Endothelial cell of umbilical vein (primary cell): ENCODE data around the gene ZFPM1.

Experiments used
- CTCF ChIP-seq, 2 donors: IDR thresholded peaks; 1 replicate in 1 of 2; 2 replicates in 1 of 2; pipeline ENCODE4 v1.5.1; 2011; ENCODE audit warnings: low read length in 2 of 2, mild to moderate bottlenecking in 2 of 2, moderate library complexity in 2 of 2, control low read depth in 1 of 2, inconsistent platforms in 1 of 2, low read depth in 1 of 2; ENCODE audit not compliant: insufficient read depth in 1 of 2; ENCODE audit errors: extremely low read depth in 1 of 2
- JUN ChIP-seq: IDR thresholded peaks from 2 replicates; pipeline ENCODE4 v1.6.1; 2011; ENCODE audit warnings: borderline replicate concordance, low read depth; ENCODE audit not compliant: insufficient read length, insufficient read depth
- MAX ChIP-seq: IDR thresholded peaks from 2 replicates; pipeline ENCODE4 v1.6.1; 2011; ENCODE audit not compliant: insufficient read depth, insufficient read length
- POLR2A ChIP-seq: IDR thresholded peaks from 2 replicates; pipeline ENCODE4 v1.6.1; 2012; ENCODE audit warnings: low read depth, mild to moderate bottlenecking, control low read depth, low read length
- POLR2AphosphoS5 ChIP-seq: IDR thresholded peaks from 2 replicates; pipeline ENCODE4 v1.6.1; 2012; ENCODE audit warnings: low read depth, mild to moderate bottlenecking, control low read depth, low read length, moderate library complexity; ENCODE audit not compliant: insufficient read depth

- no peak for TF ChIP-seq MAX
- TF ChIP-seq CTCF (IDR thresholded peaks at IDR 0.05; ENCODE audit: extremely low read depth in 1 of 2, insufficient read depth in 1 of 2, low read depth in 1 of 2, low read length in 2 of 2) = no peak
- TF ChIP-seq POLR2A = no peak
- TF ChIP-seq JUN = no peak
- TF ChIP-seq POLR2AphosphoS5 = no peak
Observed at GRCh38 chr16:88448461-88449266, 4.4 kb upstream of the ZFPM1 start.
